HCT116 (cell line): Measurements from ENCODE around the gene SLX9.

Experiments used
- CEBPB ChIP-seq: IDR thresholded peaks from 2 replicates; pipeline ENCODE4 v1.6.1; 2012; ENCODE audit warnings: low read depth
- CTCF ChIP-seq, 3 experiments: fragments of 200-600 bp in 1 of 3; sonication (generic) in 1 of 3; IDR thresholded peaks in 2 of 3; conservative IDR thresholded peaks in 1 of 3; 2 replicates each; pipeline ENCODE4 v1.5.1; 2012 to 2017; ENCODE audit warnings: low read depth in 2 of 3, low read length in 2 of 3, antibody characterized with exemption in 1 of 3, borderline replicate concordance in 1 of 3, control low read depth in 1 of 3, mild to moderate bottlenecking in 1 of 3, mixed read lengths in 1 of 3, mixed run types in 1 of 3, moderate library complexity in 1 of 3; ENCODE audit not compliant: insufficient read depth in 1 of 3
- EZH2 ChIP-seq: fragments of 200-600 bp; sonication (generic); IDR thresholded peaks from 2 replicates; pipeline ENCODE4 v1.6.1; 2017; ENCODE audit warnings: antibody characterized with exemption, mixed run types
- FOSL1 ChIP-seq: IDR thresholded peaks from 2 replicates; pipeline ENCODE4 v1.6.1; 2012; ENCODE audit warnings: low read depth
- JUND ChIP-seq: IDR thresholded peaks from 2 replicates; pipeline ENCODE4 v1.6.1; 2012
- POLR2A ChIP-seq: IDR thresholded peaks from 2 replicates; pipeline ENCODE4 v1.7.0; 2011; ENCODE audit warnings: borderline replicate concordance; ENCODE audit not compliant: insufficient read depth, insufficient read length; ENCODE audit errors: extremely low read depth
- POLR2AphosphoS5 ChIP-seq: IDR thresholded peaks from 2 replicates; pipeline ENCODE4 v1.6.1; 2011; ENCODE audit warnings: mild to moderate bottlenecking, low read depth, low read length, moderate library complexity
- RAD21 ChIP-seq: IDR thresholded peaks from 2 replicates; pipeline ENCODE4 v1.6.1; 2012; ENCODE audit warnings: low read depth, mild to moderate bottlenecking
- REST ChIP-seq: IDR thresholded peaks from 2 replicates; pipeline ENCODE4 v1.6.1; 2012; ENCODE audit warnings: low read depth
- SIN3A ChIP-seq: IDR thresholded peaks from 2 replicates; pipeline ENCODE4 v1.6.1; 2012; ENCODE audit warnings: low read depth

- TF ChIP-seq CTCF (IDR thresholded peaks at IDR 0.05 in 2 of 3, conservative IDR thresholded peaks at IDR 0.05 in 1 of 3; ENCODE audit: borderline replicate concordance in 1 of 3, insufficient read depth in 1 of 3, low read depth in 2 of 3, low read length in 2 of 3) (no peak), POLR2A (no peak), SIN3A (no peak), EZH2 (no peak), JUND (no peak), REST (no peak), RAD21 (no peak), FOSL1 (no peak), CEBPB (no peak), POLR2AphosphoS5 (no peak)
Measured at GRCh38 chr21:44930543-44930981, 9.3 kb upstream of the SLX9 start.
